T-helper 2 cell (primary cell): ENCODE measurements around the gene PALLD.
"Not testable (repeated sequence)": the region's sequence is repeated elsewhere in the genome, so short reads cannot be mapped to it uniquely, and the experiment has no call there.

ENCODE experiments used
- DNase-seq, 5 experiments: peaks; one replicate each; pipeline versions ENCODE4 v3.0.0 to v3.0.0-alpha.2; 2012 to 2022

PALLD gene

DNA sequence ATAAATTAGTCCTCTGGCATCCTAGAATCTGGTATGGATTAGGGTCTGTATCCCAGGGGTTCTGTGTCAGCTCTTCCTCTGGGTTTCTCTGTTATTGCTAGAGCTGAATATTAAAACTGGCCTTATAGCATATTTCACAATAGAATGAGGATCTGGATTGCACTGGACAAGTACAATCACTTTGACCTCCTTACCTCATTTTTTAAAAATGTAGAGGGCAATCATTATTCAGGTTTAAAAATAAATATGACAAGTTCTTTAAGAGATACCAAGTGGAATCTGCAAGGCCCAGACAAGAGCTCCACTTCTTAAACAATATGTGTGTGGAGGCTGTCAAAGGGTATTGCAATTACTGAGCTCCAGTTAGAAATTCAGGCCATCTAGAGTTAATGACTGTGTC, 1.4 kb downstream of the PALLD start:
- no peak for DNase-seq

DNA sequence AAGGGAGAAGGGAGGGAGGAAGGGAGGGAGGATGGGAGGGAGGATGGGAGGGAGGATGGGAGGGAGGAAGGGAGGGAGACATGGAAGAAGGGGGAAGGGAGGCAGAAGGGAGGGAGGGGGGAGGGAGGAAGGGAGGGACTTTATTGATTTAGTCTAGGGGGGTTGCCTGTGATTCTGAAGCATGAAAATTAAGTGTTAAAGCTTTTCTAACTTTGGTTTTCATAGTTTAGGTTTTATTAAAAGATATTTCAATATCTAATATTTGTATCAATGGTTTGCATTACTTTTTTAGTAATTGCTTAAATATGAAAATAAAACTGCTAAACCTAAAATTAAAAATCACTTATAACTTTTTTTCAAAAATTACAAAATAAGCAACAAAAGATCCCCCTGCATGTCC, 2.4 kb downstream of the PALLD start:
- no peak for DNase-seq

DNA sequence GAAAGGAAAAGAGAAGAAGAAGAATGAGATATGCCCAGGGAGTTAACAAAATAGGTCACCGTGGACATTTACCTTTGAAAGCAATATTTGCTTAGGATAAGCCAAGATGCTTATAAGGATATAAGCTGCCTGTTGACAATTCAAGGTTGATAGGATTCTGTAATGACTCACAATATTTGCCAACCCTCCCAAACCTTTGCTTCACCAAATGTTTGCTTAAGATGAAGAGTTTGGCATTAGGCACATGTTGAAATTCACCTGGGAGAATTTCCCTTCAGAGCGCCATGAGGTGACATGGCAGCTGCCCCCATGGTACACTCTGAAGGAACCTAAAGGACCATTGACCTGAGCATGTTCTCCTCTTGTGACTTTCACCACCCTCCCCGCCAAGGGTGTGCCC, 4.6 kb downstream of the PALLD start:
- no peak for DNase-seq

DNA sequence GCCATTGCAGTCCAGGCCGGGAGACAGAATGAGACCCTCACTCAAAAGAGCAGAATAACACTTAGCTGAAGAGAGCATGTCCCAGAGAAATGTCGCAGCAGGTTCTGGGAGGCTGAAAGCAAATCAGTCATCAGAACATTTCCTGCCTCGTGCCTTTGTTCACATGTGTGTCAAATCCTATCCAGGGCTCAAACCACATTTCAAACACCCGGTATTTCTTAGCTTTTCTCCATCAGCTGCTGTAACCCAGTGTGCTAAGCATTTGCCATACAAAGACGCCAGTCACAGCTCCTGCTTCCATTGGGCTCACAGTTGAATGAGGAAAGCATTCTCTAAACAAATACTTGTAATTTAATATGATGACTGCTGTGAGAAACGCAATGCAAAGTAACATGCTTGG, 6.0 kb downstream of the PALLD start:
- no peak for DNase-seq

DNA sequence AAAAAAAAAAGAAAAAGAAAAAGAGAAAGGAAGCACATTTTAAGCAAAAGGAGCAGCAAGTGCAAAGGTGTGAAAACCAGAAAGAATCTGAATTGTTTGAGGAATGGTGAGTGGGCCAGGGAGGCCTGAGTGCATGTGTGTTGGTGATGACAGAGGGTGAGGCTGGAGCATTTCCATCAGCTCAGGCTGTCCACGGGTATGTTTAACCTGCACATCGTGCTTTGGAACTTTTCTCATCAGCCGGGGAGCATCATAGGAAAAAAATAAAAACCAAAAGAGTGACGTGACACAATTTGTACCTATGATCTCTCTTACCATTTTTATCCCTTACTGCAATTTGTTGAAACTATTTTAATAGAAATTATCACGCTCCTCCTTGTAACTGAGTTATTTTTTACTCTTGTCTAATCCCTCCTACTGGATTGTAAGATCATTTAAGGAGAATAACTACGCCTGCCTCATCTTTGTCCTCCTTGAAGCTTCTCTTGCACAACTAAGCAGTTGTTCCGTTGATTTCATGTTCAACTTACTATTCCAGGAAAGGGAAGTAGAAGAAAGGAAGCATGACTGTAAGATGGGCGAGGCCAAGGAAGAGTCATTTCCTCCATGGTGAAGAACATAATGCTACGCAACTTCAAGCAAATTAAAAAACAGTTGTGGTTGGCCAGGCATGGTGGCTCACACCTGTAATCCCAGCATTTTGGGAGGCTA, 7.0 kb downstream of the PALLD start:
- no peak for DNase-seq

DNA sequence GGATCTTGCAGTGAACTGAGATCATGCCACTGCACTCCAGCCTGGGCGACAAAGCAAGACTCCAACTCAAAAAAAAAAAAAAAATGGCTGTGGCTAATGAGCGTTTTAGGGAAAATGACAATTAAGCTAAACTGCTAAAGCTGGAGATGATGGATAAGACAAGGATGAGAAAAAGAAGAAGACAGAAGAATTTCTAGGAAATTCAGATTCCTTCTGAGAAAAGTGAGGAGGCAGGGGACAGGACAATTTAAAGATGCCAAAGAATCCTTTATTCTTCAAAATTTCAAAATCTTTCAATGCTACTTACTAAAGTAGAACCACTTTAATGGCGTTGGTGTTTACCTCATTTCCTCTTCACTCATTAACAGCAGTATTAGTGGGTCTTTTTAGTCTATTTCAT, 7.7 kb downstream of the PALLD start:
- DNase-seq, result no peak

DNA sequence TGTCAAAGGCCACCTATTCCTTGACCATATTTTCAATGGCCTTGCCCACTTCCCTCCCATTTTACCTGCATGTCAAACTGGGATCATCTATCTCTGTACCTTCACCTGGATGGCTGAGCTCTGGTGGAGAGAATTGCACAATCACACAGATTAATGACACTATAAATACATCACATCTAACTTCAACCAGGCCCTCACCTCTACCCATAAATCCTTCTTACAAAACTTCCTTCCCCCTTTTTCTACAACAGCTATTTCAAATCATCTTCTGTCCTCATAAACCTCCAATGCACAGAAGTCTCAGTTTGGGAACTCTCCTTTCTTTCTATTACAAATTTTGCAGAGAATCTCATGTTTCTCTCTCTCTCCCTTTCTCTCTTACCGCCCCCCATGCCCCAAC, 9.2 kb downstream of the PALLD start:
- no peak for DNase-seq

DNA sequence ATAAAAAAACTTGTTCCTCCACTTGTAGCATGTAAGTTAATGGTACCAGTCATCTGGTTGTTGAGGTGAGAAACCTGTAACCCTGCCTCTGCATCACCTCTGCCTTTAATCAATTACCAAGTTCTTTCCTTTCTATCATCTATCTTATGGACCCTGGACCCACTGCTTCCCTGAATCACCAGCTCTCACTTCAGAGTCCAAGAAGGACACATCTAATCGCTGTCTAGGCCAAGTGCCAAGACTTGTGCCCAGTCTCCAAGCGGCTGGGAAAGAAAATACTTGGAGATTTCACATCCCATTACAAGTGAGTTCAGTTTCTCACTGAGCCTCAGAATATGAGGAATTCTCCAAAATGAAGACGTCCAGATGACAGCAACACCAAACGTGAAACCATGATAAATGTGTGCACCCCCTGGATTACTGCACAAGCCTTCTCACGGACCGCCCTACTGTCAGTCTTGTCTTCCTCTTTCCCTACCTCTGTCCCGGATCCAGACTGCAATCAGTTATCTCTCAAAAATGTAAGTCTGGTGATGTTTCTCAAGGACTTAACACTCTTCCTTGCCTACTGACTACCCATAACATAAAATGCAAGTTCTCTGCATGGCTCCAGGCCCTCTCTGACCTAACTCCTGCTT, 10.4 kb downstream of the PALLD start:
- DNase-seq, result no peak

DNA sequence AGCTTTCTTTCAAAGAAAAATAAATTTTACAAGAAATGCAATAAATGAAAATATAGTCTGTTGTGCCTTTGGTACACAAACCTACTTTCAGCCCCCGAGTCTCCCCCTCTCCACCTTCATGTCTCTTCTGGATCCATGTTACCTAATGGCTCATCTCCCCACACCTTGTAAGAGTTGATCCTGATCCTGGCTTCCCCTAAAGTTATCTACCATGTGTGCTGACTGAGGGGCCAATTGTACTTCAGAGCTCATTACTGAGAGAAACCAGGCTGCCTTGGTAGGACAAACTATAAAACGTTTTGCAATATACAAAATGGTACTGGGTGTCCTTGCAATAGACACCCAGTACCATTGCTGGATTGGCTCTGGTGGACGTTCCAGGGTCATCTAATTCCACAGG, 11.8 kb downstream of the PALLD start:
- DNase-seq, result no peak

DNA sequence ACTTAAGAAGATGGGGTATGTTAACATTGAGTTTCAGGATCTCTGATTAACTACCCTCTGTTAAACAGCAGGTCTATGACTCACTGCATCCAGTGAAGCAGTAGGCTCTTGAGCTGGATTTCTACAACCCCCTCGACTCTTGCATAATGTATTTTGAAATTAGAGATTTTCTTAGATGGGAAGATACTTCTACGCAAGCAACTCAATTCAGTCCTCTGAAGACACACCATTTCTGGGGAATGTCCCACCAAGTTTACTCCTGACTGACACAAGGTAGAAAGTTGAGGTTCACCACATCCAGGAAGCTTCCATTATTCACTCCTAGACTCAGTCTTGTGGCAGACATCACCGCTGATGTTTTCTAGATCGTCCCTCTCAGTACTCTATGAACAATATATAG, 12.9 kb downstream of the PALLD start:
- peak in 2 of 5 experiments; percentile 25 to 54 for DNase-seq

DNA sequence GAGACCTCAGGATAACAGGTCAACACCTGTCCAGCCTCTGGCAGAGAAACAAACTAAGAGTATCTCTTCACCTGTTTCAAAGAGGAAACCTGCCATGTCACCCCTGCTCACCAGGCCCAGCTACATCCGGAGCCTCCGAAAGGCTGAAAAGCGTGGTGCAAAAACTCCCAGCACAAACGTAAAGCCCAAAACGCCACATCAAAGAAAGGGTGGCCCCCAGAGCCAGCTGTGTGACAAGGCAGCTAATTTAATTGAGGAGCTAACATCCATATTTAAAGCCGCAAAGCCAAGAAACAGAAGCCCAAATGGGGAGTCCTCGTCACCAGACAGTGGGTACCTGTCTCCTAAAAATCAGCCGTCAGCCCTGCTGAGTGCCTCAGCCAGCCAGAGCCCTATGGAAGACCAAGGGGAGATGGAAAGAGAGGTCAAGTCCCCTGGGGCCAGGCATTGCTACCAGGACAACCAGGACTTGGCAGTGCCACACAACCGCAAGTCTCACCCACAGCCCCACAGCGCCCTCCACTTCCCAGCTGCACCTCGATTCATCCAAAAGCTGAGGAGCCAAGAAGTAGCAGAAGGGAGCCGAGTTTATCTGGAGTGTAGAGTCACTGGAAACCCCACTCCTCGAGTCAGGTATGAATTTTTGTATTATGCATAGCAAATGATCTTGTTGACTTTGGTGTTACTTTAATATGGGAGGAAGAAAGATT, 15.1 kb downstream of the PALLD start:
- DNase-seq, result peak; percentile 11 to 62 (median 41)

DNA sequence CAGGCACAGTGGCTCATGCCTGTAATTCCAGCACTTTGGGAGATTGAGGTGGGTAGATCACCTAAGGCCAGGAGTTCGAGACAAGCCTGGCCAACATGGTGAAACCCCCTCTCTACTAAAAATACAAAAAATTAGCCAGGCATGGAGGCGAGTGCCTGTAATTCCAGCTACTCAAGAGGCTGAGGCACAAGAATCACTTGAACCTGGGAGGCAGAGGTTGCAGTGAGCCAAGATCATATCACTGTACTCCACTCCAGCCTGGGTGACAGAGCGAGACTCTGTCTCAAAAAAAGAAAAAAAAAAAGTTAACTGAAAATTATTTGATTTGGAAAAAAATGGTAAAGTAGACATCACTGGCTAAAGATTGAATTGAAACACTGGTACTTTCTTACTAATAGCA, 17.0 kb downstream of the PALLD start:
- DNase-seq, result not testable (repeated sequence)

DNA sequence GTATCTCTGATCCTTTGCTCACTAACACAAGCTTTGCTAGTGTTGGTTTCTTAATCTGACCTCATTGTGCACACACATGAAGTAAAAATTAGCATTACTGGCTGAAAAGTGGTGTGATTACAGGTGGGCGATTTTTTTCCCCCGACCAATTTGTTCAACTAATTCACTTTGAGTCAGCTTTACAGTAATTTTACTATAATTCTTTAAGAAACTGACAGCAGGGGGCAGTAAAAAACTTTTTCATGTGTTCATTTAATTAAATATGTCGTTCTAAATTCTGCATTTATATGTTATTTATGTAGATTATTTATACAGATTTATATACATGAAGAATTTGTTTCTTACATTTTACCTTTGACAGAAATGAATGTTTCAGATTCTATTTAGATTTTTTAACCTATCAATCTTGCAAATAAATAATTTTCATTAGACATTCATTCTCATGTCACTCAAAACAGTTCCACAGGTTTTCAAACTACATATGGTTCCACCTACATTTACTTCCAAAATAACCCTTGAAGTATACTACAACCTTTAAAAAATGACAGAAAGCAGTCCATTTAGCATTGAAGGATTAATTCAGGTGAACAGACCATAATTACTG, 17.5 kb downstream of the PALLD start:
- peak in 1 of 5 experiments; percentile 17 for DNase-seq

DNA sequence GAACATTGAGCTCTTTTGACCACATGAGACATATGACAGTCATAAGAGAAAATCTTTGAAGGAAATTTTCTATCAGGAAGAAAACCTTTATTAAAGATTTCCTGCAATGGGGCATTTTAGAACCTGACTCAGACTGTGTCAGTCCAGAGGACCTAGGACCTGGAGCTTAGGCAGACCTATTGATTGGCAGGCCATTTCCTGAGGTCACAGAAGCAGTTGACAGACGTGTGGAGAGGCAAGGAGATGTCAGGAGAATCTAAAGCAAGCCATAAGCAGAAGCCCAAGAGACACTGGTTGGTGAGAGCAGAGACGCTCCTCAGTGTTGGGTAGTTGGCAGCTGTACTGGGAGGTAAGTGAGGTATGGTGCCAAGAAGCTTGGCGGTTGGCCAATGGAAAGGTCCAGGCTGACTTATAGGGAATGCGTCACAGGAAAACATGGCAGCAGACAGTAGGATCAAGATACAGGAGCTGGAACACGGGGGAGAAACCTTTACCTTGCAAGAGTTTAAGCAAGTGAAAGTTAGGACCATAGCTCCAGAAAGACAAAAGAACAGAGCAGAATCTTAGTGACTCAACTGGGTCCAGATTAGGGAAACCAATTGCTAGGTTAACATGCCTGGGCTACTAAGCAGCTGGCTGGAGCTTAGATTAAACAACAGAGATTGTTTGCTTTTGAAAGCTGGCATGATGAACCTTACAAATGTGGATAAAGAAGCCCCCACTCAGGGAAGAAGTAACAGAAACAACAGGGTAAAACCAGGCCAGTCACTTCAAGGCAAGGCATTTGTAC, 18.6 kb downstream of the PALLD start:
- no peak for DNase-seq

DNA sequence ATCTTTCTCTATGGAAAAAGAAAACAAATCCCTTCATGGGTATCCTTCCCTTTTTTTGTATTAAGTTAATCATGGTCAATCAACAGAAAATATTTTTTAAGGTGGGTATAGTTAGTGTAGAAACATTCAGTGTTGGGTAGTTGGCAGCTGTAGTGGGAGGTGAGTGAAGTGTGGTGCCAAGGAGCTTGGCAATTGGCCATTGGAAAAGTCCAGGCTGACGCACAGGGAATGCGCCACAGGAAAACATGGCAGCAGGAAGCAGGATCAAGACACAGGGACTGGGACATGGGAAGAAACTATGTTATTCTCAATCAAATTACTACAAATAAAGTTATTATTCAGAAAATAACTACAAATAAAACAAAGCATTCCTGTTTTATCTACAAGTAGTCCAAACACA, 20.0 kb downstream of the PALLD start:
- no peak for DNase-seq

DNA sequence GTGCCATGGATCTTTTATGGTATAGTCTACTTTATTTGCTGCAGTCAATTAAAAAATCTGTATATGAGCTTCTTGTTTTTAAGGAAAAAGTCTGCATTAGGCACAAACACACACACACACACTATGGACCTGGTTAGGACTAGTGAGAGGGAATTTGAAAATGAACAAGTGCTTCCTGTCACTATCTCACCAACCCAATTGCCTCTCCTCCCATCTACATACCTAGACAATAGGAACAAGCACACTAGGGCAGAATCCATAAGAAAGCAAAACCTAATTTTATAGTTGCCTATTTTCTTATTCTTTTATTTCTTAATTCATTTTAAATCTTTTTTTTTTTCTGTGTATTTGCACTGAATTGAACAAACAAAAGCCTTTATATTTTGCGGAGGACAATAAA, 22.7 kb downstream of the PALLD start:
- DNase-seq, result no peak

DNA sequence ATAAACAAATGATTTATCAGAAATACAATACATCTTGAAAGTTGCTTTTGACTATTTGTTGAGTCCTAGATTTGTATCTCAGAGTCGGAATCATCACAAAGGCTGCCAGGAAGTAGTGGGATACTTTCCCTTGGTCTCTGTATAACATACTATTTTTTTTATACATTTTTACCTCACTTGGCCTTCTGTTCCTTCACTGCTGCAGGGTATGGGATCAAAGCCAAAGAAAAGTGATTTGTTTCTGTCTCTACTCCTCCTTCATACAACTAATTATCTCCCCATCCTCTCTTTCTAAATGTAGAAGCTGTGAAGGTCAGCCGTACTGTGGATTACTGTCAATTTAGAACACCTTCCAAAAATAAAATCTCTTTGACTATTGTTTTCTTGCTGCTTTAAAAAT, 24.9 kb downstream of the PALLD start:
- DNase-seq, result no peak

DNA sequence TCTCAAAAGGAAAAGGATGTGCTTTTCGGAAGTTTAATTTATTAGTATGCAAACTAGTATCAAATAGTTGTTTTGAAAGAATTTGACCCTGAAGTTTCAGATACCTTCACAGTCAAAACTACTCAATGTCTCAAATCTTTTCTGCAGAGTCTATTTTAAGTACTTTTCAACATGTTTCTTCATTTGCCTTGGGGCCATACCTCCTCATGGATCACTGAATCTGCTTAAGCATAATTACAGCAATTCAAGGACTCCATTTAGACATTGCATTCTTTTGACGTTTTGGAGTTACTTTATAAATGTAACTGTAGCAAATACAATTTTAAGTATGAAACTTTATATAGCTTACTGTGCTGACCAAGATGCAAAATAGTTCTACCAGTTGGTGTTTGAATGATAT, 25.5 kb downstream of the PALLD start:
- no peak for DNase-seq

DNA sequence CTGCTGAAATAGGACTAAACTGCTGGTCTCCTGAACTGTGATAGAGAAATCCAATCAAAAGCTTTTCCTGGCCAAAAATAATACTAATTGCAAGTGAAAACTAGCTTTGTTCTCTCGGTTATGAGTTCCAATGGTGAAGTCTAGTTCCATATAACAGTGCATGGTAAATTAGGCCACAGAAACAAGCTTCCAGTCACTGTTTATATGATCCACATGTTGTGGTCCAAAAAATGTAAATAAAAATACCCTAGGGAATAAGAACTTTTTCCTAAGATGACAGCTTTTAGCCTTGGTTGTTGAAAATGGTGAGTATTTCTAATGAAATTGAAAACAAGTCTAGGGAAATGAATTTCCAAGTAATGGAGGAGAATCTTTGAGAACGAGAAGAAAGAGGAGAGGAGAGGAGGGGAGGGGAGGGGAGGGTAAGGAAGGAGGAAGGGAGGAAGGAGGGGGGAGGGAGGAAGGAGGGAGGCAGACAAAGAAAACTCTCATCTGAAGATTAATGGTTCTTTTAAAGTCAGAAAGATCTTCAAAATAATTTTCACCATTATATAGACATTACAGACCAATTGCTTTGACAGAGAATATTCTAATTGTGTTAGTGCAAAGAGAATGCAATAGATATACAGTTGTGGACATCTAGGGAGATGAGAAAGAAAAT, 26.1 kb downstream of the PALLD start:
- DNase-seq, result no peak

DNA sequence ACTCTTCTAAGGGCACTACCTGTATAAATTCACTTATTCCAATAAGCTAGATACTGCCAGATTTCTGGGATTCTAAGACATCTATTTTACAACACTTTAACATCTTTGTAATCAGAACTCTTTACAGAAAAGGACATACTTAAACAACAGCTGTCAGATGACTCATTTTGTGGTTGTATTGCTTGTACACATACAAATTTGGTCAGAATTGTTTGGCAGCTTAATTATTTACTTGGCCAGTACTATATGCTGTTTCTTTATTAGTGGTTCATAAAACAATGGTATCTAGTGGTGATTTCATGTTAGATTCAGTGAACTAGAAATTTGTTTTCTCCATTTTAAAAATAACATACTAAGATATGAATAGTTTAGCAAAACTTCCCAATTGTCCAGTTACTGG, 27.2 kb downstream of the PALLD start:
- no peak for DNase-seq

DNA sequence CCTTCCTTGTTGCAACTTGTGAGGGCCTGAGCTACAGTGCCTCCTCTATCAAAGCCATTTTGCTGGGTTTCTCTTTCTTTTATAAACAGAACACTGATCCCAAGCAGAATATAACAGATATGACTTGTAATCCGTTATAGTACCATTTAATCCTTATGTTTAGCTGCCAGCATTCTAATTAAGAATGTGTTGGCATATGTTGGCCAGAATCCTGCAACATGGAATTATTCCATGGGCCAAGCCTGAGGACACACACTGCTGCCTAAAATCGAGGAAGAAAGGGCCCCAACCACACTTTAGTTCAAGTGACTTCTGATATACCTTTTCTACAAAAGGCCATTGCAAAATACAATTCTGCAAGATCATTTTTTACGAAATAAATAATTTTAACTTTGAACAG, 28.0 kb downstream of the PALLD start:
- DNase-seq, result no peak

DNA sequence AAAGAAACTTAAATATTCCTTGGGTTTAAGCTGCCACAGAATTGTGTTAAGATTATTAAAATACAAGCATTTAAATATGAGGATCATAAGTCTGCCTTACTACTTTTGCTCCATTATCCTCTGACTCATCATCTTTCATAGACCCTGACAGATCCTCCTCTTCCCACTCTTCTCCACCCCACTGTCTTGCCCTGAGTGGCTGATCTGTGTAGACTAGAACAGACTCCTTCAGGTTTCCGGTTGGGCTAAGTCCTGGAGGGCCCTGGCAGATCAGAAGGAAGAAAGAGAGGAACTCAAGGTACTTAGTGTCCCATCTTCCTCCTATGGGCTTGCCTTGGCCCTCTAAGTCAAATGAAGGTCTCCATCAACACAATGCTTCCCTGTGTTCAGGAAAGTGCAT, 30.7 kb downstream of the PALLD start:
- DNase-seq, result no peak
